Gastroesophageal sphincter (tissue), 3 donors: ENCODE results near the gene MUS81.

Experiments
- EP300 ChIP-seq: sonication (generic); formaldehyde crosslinking; IDR thresholded peaks from one replicate; pipeline ENCODE4 v1.6.1; 2017; ENCODE audit warnings: antibody characterized with exemption, mild to moderate bottlenecking
- POLR2A ChIP-seq, 2 donors: fragments of 450-650 bp; IDR thresholded peaks; one replicate each; pipeline ENCODE4 v1.6.1; 2017; ENCODE audit warnings: antibody characterized with exemption in 2 of 2, mild to moderate bottlenecking in 2 of 2, moderate library complexity in 1 of 2
- POLR2AphosphoS5 ChIP-seq: sonication (generic); formaldehyde crosslinking; IDR thresholded peaks from one replicate; pipeline ENCODE4 v1.6.1; 2017; ENCODE audit warnings: antibody characterized with exemption
- TF ChIP-seq, protein P1 (sequence below), 4 experiments: fragments of 200-600 bp in 2 of 4; fragments of 450-650 bp in 2 of 4; sonication (generic) in 1 of 4; IDR thresholded peaks; one replicate each; pipeline ENCODE4 v1.5.1; 2017 to 2019; ENCODE audit warnings: antibody characterized with exemption in 4 of 4, mild to moderate bottlenecking in 2 of 4, moderate library complexity in 2 of 4

DNA sequence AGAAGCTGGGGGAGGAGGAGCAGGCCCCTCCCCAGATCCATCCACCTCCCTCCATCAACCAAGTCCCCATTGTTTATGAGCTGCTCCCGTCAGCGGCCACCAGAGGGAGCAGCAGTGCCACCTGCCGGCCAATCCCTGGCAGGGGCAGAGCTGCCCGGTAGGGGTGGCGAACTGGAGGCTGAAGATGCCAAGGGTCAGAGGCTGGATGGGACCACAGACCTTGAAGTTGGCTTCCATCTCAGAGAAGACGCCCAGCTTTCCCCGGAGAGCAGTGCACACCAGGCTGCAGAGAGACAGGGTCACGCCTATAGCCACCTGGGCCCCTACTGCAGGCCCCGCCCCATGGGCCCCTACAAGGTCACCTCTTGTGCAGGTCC, 24.5 kb downstream of the MUS81 start:
- TF ChIP-seq, protein P1, sequence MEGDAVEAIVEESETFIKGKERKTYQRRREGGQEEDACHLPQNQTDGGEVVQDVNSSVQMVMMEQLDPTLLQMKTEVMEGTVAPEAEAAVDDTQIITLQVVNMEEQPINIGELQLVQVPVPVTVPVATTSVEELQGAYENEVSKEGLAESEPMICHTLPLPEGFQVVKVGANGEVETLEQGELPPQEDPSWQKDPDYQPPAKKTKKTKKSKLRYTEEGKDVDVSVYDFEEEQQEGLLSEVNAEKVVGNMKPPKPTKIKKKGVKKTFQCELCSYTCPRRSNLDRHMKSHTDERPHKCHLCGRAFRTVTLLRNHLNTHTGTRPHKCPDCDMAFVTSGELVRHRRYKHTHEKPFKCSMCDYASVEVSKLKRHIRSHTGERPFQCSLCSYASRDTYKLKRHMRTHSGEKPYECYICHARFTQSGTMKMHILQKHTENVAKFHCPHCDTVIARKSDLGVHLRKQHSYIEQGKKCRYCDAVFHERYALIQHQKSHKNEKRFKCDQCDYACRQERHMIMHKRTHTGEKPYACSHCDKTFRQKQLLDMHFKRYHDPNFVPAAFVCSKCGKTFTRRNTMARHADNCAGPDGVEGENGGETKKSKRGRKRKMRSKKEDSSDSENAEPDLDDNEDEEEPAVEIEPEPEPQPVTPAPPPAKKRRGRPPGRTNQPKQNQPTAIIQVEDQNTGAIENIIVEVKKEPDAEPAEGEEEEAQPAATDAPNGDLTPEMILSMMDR (IDR thresholded peaks at IDR 0.05): peak in 3 of 4 experiments; percentile 99 to 100 (median 99)
- peak; percentile 55 for TF ChIP-seq POLR2AphosphoS5
- TF ChIP-seq EP300: no peak
- TF ChIP-seq POLR2A (IDR thresholded peaks at IDR 0.05): no peak
